NCI-H2081 treated with DMSO at 0.1 percent for 48 hours (cell line): Measurements from ENCODE around the gene KIRREL3.

ENCODE experiments used
- DNase-seq: peaks from one replicate; lab custom pipeline; 2025; lab: John Stamatoyannopoulos, UW

KIRREL3 gene

DNA sequence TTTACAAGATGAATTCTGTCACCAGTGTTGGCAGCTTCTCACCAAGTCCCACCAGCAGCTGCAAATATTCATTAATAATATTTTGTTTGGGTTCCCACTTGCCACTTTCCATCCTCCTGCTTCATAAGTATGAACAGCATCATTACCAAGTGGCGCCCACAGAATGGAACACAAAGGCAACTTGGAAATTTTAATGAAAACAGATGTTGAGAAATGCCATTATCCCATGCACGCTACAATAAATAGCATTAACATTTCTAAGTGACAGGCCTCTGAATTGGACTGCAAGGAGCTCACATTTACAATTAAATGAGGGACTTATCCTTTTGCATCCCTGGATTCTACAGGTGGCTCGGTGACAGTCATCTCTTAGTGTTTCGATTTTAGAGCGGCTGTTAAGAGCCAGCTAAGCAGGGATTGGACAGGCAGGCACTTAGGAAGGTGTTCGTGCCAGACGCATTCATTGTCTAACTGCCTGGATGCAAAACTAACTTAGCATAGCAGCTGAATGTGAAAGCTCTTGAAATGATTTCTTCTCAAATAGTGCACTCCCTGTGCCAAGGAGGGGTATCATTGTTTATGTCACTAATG, 170.3 kb downstream of the KIRREL3 start:
- no peak for DNase-seq

DNA sequence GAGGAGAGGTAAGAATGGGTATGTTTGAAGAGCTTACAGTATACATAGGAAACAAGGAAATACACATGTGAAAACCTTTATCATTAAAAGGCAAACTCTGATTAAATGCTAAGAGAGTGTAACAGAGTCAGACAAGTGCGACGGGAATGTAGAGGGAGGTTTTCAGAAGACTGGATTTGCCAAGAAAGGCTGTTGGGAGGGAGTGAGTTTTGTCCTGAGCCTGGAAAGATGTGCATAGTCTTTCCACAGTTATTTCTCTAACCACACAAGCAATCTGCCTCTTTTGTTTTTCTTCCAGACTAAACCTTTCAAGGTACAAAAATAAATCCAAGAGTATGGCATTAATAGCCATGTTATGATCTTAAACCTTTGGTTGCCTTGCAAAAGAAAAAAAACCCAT, 170.9 kb downstream of the KIRREL3 start:
- DNase-seq, result no peak

DNA sequence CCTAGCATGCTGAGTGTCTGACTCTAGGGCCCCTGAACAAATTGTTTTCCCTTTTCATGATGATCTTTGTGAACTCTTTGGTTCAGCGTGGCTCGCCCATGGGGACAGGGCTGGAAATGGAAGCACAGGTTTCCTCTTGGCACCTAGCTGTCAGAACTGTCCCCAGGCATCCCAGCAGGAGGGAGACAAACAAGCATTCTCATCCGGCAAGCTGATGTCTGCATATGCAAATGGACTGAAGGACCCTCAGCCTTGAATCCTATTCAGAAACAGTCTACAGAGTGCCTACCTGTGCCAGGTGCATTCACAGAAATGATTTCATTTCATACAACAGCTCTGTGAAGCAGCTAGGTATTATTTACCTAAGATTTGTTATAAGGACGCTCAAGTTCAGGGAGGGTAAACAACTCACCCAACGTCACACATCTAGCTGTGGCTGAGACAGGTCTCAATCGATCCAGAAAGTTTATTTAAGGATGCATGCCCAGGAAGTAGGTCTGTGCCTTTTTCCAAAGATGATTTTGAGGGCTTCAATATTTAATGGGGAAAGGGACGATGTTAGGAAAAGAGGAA, 176.4 kb downstream of the KIRREL3 start:
- no peak for DNase-seq

DNA sequence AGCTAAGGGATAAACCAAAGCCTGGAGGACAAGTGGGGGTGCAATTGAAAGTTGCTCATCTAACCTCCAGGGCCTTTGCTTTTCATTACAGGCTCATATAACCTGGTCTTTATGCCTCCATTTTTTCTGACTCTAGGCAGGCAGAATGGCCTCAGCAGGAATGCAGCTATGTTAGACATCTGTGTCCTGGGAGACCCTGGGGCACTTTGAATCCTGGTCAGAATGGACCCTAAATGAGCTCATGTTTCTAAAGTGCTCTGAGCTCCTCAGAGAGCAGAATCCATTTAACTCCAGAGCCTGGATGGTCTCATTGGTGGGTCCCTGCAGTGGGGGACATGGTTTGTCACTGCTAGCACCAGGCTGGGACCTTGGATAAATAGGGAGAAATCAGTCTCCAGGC, 177.3 kb downstream of the KIRREL3 start:
- no peak for DNase-seq

GRCh38 chr11:126821827-126822226, 178.7 kb downstream of the KIRREL3 start:
- no peak for DNase-seq

DNA sequence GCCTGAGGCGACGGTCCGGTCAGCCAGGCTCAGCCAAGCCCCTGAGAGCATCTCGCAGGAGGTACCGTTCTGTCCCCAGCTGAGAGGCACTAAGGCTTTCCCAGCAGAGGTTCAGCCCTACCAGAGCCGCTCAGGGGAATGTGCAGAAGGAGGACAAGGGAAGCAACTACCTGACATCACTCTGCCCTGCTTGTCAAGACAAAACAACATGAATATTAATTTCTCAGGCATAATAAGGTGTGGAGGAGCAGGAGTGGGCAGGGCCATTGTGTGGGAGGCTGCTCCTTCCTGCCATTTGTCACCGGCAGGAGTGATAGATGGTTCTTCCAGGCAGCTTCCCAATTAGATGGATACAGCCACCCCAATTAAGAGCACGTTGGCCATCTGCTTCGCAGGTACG, 181.4 kb downstream of the KIRREL3 start:
- no peak for DNase-seq

GRCh38 chr11:126817523-126818450, 182.8 kb downstream of the KIRREL3 start:
- DNase-seq, result no peak

DNA sequence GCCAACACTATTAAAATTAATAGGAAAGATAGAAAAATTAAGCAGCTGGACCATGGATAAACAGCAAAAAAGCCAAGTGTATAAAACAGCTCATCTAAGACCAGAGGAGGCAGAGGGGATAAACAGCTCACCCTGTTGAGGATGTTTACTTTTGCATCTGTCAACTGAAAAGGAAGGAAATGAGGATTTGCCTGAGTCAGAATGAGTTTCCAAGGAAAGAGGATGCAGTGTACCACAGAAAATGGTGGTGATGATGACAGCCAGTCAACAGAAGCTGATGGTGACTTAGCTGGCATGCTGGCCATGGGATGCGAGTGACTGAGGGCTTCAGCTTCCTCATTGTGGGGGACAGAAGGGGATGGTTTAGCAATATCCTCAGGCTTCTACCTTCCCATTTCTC, 183.5 kb downstream of the KIRREL3 start:
- DNase-seq, result no peak

- peak; percentile 43 for DNase-seq
Observed at GRCh38 chr11:126816645-126817044, 183.9 kb downstream of the KIRREL3 start.

GRCh38 chr11:126815111-126815510, 185.5 kb downstream of the KIRREL3 start:
- DNase-seq, result no peak

- DNase-seq, result no peak
Observed at GRCh38 chr11:126810776-126811175, 189.8 kb downstream of the KIRREL3 start.

DNA sequence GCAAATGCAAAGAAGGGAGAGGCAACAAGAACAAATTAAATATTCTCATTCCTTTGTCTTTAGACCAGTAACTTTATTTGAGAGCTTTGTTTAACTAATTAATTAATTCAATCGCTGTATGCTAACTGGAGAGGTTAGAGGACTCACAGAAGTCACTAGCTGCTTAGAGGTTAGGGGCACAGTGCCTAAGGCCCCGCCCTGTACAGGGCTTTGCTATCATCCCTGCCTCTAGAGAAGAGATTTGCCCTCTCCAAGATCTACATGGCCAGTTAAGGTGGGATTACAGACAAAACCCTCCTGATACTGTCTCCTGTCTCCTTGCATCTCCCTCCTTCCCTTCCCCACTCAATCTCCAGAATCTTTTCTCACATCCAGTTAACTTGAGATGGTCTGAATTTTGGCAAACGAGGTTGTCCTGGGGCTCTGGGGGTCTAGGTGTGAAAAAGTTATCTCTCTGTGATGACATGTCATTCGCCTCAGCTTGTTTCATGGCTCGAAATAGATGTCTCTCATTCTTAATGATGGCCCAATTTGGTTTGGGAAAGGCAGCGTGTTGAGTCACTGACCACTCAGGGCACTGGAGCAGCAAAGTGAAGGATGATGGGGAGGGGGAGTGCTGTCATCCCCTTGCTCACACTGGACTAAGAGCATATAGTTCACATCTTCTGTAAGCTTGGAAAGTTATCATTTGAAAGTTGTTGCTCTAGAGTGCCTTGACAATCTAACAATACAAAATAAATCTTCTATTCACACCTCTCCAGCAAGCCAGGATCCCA, 190.9 kb downstream of the KIRREL3 start:
- no peak for DNase-seq

- DNase-seq, result no peak
Observed at GRCh38 chr11:126808836-126809235, 191.7 kb downstream of the KIRREL3 start.

DNA sequence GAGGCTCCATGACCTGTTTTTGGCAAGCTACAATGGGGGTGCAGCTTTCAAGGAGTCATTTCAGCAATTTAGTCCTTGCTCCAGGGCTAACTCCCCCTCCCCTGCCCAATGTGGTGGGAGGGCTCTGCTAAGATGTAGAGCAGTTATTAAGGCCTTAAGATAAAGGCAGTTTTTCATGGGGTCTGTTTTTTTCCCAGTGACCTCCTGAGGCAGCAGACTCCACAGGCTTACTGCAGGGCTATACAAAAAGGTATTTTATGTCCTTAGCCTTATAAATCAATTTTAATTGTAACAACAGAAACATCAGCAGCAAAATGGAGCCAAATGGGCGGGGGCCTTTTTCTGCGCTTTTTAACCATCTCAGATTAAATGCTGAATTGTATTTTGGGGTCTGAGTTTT, 192.3 kb downstream of the KIRREL3 start:
- DNase-seq, result no peak

DNA sequence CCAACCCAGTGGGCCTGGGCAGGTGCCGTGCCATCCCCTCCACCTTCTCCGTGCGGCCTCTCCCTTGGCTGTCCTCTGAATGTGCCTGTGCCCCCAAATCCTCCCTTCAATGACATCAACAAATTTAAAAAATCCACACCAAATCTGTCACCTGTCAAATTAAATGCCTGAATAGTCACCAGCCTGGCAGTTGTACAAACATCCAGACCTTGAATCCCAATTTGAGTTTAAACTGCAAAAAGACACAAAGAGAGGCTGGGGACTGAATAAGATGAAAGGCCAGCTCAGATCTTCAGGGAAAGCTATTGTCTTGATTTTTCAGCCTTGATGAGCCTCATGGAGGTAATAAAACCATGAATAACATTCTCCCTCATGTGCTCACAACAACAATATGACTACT, 194.7 kb downstream of the KIRREL3 start:
- DNase-seq, result no peak

DNA sequence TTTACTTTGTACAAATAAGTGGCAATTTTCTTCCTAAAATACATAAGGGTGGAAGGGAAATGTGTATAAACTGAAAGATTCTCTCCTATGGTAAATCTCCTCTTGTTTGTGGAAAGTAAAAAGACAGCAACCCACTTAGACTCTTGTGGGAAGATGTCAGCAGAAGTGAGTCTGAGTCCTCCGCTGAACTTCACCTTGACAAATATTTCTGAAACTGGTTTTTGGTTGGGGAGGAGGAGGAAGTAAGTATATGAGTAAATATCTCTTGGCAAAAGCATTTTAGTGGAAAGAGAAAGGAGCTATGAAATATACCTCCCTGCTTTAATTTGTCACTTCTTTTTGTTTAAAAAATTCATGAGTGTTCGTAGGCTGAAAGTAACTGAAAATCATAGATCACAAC, 196.2 kb downstream of the KIRREL3 start:
- DNase-seq, result no peak

DNA sequence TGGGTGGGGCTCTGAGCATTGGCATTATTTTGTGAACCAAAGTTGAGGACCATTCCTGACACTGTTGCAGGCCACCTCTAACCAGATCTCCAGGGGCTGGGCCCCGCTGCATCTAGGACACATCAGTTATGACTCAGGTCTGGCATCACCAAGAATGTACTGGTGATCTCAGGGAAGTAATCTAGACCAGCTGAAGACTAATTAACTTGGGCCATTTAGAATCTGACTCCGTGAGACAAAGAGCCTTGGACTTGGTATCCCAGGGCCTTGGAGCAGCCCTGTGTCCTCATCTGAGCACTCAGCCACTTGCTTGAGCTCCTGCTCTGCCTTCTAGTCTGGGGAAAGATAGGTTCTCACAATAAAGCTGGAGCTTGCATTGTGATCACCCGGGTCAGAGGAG, 200.6 kb downstream of the KIRREL3 start:
- DNase-seq, result no peak

GRCh38 chr11:126797457-126798169, 203.0 kb downstream of the KIRREL3 start:
- DNase-seq, result no peak

DNA sequence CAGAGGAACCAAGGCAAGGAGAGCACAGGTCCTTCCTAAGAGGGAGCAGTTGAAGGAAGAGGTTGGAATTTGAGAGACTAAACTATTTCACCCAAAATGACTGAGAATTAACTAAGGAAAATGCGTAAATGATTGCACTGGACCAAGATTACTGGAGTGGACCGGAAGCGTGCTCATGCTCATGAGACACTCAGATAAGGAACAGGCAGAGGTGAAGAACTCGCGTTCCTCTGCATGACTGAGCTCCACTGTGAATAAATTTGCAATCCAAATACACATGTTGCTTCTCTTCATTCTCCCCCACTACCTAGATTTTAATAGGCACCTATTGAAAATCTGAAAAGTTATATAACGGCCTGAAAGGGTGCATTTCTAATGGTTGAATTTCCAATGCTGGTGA, 207.0 kb downstream of the KIRREL3 start:
- no peak for DNase-seq

- DNase-seq, result no peak
Observed at GRCh38 chr11:126791991-126792390, 208.6 kb downstream of the KIRREL3 start.

GRCh38 chr11:126791446-126791845, 209.1 kb downstream of the KIRREL3 start:
- no peak for DNase-seq

- DNase-seq, result no peak
Observed at GRCh38 chr11:126790550-126791081, 210.0 kb downstream of the KIRREL3 start.
